Thoracic aorta endothelial cell (primary cell): ENCODE data around the gene BDH1. TPM values are rescaled to one million over a fixed set of nuclear protein-coding genes. Genes with fewer than 3 reads are reported as not detected.

ENCODE experiments used
- small RNA-seq: library from RNA; depleted of rRNA; stranded (forward); fragments of <200 nt; gene quantifications from one replicate; pipeline ENCODE3, GENCODE V24; 2012
- total RNA-seq: library from RNA; depleted of rRNA; stranded (reverse); fragments of >200 nt; gene quantifications from 2 replicates; pipeline ENCODE4 v1.2.3, GENCODE V29; 2012

Gene BDH1, protein sequence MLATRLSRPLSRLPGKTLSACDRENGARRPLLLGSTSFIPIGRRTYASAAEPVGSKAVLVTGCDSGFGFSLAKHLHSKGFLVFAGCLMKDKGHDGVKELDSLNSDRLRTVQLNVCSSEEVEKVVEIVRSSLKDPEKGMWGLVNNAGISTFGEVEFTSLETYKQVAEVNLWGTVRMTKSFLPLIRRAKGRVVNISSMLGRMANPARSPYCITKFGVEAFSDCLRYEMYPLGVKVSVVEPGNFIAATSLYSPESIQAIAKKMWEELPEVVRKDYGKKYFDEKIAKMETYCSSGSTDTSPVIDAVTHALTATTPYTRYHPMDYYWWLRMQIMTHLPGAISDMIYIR
- total RNA-seq: 3.9 and 8.9 TPM in 2 replicates

DNA sequence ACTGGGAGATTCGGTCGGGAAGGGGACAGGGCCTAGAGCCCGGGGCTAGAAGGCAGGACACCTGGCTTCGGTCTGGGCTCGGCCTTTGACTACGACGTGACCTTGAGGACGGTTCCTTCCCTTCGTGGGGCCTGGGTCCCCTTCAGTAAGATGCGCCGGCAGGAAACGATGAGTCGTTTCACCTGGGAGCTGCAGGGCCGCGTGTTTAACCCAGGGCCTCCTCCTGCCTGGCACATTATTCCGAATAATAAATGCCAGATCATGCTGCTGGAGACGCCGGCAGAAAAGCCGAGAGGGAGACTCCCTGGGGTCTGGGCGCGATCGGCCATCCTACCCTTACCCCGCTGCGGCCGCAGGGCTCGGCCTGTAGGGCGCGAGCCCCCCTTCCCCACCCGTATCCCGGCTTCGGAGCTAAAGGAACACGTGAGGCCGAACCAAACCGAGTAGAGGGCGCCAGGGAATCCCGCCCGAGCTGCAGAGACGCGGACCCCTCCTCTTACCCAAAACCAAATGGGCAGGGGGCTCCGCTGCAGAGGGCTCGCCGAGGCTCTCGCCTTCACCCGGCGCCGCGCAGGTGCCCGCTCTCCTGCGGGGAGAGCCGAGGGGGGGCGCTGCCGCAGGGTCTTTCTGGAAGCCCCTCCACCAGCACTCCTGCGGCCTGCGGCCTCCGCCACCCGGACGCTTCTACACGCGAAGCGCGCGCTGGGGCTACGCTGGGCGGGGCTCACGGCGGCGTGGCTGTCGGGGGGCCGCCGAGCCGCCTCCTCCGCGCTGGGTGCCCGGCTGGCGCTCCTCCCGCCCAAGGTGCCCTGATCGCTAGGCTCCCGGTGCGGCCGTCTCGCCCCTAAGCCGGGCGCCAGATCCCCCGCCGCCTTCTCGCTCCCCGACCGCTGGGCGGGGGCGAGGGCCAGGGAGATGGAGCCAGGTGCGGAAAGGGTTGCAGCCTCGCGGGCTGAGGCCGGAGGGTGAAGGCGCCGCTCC, at the start of gene BDH1:
Gene BDH1 (minus strand): TSS at position 688 of the 981 bp plus-strand sequence. CDS start 9,525 bp downstream, outside the sequence.

Small RNAs within 50 kb of the gene (small RNA-seq; reads per million reads assigned to genes)
- 0.28 reads per million for gene AC132008.1

Other genes with a start within 250 kb of the BDH1 start
- gene RUBCN, start 180.9 kb upstream of the BDH1 start, total RNA-seq: 17.2 and 20.2 TPM in 2 replicates
- gene FYTTD1, start 193.9 kb upstream of the BDH1 start, total RNA-seq: 62.2 and 65.4 TPM in 2 replicates
- gene LRCH3, start 235.3 kb upstream of the BDH1 start, total RNA-seq: 65.8 and 130 TPM in 2 replicates